Epithelial cell of proximal tubule (primary cell): ENCODE results near the gene ZCCHC12. TPM values are rescaled to one million over a fixed set of nuclear protein-coding genes. Genes with fewer than 3 reads are reported as not detected.
A peak's percentile ranks its signal among the peaks of the same experiment; 100 is the strongest.

Experiments used
- DNase-seq: peaks from one replicate; pipeline ENCODE4 v3.0.0-alpha.2; 2011; ENCODE audit warnings: low read depth
- H3K4me3 ChIP-seq: 2 replicates; pipeline ENCODE4 v1.5.1; 2011; ENCODE audit warnings: low read depth, mild to moderate bottlenecking, low read length
- total RNA-seq: library from RNA; depleted of rRNA; stranded (reverse); fragments of >200 nt; gene quantifications from 2 replicates; pipeline ENCODE4 v1.2.3, GENCODE V29; 2015
- TF ChIP-seq, protein P1 (sequence below): conservative IDR thresholded peaks from 2 replicates; pipeline ENCODE4 v1.5.1; 2012; ENCODE audit warnings: low read depth, mild to moderate bottlenecking, low read length

Gene ZCCHC12
- 0.14 and 0.46 TPM in 2 replicates for total RNA-seq

- TF ChIP-seq, protein P1, sequence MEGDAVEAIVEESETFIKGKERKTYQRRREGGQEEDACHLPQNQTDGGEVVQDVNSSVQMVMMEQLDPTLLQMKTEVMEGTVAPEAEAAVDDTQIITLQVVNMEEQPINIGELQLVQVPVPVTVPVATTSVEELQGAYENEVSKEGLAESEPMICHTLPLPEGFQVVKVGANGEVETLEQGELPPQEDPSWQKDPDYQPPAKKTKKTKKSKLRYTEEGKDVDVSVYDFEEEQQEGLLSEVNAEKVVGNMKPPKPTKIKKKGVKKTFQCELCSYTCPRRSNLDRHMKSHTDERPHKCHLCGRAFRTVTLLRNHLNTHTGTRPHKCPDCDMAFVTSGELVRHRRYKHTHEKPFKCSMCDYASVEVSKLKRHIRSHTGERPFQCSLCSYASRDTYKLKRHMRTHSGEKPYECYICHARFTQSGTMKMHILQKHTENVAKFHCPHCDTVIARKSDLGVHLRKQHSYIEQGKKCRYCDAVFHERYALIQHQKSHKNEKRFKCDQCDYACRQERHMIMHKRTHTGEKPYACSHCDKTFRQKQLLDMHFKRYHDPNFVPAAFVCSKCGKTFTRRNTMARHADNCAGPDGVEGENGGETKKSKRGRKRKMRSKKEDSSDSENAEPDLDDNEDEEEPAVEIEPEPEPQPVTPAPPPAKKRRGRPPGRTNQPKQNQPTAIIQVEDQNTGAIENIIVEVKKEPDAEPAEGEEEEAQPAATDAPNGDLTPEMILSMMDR = no peak
- DNase-seq = no peak
- H3K4me3 ChIP-seq = peak within 1 kb of the TSS; percentile 35
These were observed at the start of gene ZCCHC12 for GRCh38 chrX:118823263-118824172. ZCCHC12 (plus strand) TSS chrX:118823824; CDS start chrX:118825245, 1,421 bp downstream.

GRCh38 chrX:118779581-118779980 is 44.0 kb upstream of the ZCCHC12 start:
- TF ChIP-seq, protein P1 = no peak
- no peak overlapping the region for H3K4me3 ChIP-seq

GRCh38 chrX:118780509-118780908 is 43.1 kb upstream of the ZCCHC12 start:
- TF ChIP-seq, protein P1 = no peak
- DNase-seq = no peak
- no peak overlapping the region for H3K4me3 ChIP-seq

More at GRCh38 chrX:118779581-118779980, 44.0 kb upstream of the ZCCHC12 start:
- DNase-seq = no peak

GRCh38 chrX:118780911-118781310 is 42.7 kb upstream of the ZCCHC12 start:
- TF ChIP-seq, protein P1 = no peak
- no peak overlapping the region for H3K4me3 ChIP-seq
- no peak for DNase-seq

DNA sequence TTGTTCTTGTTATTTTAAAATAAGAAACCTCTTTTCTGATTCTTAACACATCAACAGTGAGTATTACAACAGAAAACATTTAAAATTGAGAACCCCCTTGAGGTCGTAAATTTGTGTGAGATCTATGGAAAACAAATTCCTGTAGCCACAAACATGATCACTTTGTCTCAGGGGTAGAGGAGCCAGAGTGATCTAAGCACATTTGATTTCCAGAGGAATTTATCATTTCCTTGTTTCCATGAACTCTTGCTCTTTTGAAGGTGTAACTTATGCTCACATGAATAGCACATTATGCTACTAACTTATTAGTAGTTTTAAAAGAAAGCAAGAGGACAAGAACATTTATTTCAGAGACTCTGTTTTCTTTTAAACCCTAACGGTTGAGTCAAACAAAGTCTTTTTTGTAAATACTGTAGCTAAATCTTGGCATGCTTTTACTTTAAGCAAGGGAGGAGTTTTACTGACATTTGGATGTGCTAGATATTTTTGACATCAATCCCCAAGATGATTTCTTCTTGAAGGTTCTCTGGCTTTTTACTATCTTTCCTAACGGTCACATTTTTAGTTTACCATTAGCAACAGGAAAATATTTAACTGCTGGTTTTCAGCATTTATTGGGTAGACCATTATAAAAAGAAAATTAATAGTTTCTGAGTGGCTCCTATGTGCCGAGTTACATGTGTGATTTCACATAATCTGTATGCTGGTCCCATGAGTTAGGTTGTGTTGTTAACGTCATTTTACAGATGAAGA is 27.9 kb upstream of the ZCCHC12 start:
- H3K4me3 ChIP-seq = no peak overlapping the region
- TF ChIP-seq, protein P1 = no peak
- DNase-seq = no peak

GRCh38 chrX:118802857-118803256 is 20.8 kb upstream of the ZCCHC12 start:
- no peak for DNase-seq
- H3K4me3 ChIP-seq = no peak overlapping the region
- TF ChIP-seq, protein P1 = no peak
